T-helper 1 cell treated with Interleukin-12 subunit alpha and Interleukin-12 subunit beta and Interleukin-4 antibody, amounts not matched to agents 30 ng/mL and 1 ng/mL, for 36 hours (primary cell): ENCODE measurements around the gene BCOR. TPM values are rescaled to one million over a fixed set of nuclear protein-coding genes. Genes with fewer than 3 reads are reported as not detected.

Source experiments
- intact Hi-C: fragments of 100-400 bp; cut with micrococcal nuclease; formaldehyde crosslinking; loops from one replicate; pipeline ENCODE4 v1.15.1; 2024
- total RNA-seq: library from RNA; stranded (reverse); gene quantifications from 2 replicates; pipeline ENCODE4 v1.2.3, GENCODE V29; 2022

BCOR gene
- total RNA-seq, 1 donor from 2014 or later, result 57.3 TPM

DNA sequence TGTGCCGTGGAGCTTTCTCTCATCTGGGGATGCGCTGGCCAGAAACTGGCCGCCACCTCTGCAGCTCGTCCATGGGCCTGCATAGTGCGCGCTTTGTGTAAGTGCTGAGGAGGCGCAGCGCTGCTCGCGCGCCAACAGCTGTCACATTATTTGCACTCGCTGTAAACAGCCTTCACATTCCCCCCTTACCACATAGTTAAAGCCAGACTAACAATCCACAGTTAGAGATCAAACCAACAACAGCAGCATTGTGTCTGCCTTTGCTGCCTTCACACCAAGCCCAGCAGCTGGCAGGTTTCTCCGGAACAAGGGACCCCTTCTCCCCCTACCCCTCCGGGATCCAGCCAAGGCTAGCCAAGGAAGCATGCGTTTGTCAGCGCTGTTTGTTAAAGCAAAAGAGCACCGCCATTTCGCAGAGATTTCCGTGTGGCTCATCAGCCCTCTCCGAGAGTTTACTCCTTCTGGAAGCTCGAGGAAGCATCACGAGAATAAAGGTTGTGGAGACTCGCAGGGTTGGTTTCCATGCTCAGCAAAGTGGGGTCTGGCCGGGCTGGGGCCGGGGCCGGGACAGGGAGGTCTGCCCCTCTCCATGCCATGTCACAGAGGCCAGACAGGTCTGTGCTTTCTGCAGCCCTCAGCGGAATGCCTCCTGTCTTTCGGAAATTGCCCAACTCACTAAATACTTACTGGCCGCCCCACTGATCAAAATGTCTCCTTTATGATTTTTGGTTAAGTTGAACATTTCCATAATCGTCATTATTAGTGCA lies 11.0 kb downstream of the BCOR start:
- intact Hi-C loops, result no loop called here

DNA sequence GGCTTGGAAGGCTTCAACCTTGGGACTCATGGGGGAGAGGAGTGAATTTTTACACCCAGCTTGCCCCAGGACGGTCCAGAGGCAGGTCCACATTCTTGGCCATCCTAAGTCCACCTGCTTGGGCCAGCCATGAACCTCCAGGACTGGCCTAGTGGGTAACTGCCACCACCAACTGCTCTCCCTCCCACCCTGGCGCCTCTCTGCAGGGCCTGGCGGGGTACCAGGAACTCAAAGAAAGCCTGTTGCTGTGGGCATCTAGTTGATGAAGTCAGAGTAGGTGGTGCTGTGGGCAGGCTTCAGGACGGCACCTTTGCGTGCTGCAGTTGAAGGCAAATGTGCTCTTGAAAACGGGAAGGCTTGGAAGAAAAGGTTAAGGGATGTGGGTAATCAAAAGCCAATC lies 12.0 kb downstream of the BCOR start:
- intact Hi-C loops, result no loop called here

DNA sequence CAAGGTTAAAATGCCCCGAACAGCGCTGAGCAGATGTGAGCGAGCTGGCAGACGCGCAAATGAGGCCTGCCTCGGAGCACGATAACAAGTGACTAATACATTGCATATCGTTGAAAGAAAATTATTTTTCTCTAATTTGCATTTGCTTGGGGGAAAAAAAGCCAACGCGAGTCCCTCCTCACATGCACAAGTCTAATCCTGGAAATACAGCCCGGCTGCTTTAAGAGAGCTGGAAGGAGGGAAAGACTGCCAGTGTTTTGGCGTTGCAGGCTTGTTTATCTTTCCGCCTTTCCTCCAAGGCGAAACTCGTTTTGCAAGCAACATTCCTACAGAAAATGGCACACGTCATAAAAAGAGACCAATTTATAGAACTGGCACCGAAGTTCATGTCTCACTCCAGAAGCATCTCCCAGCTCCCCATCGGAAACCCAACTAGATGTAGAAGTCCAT lies 12.6 kb downstream of the BCOR start:
- intact Hi-C loops, result no loop called here

DNA sequence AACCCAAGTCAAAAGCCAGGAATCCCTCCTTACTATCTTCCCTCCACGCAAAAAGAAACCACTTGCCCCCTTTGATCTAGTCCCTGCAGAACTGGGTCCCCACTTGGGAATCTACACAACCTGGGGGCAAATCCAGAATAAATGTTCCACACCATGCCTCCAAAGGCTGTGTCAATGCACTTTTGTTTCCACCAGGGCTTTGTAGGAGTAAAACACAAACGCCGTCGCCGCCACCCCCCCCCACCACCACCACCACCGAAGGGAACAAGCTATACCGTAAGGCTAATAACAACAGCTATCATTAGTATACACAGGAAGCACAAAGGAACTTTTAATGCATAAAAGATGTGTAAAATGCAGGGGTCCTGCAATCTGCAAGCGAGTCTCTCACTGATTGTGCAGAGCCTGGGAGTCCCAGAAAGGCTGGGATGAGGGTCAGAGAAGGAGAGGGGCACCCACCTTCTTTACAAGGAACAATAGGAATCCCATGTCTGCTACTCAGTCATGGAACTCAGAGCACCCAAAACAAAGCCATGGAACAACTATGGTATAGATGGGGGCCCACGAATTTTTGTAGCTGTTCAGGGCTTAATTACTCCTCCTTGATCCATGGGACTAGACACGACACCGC lies 13.2 kb downstream of the BCOR start:
- intact Hi-C loops, result loop anchor here (1.0 kb wide), 1 partner anchor 11 kb away; no protein-coding TSS in a partner anchor

DNA sequence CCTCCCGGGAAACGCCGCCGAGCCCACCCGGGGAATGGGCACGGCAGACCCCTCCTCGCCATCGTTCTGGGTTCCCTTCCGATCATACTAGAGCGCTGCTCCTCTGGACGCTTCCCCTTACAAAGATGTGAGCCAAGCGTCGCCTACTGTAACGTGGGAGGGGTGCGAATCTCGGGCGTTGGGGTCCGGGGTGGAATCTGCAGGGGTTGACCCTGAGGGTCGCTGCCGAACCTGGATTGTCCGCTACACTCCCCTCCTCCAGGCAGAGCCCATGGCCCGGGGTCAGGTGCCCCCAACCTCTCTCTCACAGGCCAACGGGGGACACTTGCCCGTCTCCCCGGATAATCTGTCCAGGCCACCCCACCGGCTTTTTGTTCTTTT lies 13.8 kb downstream of the BCOR start:
- intact Hi-C loops, result loop anchor here (1.0 kb wide), 1 partner anchor 11 kb away; no protein-coding TSS in a partner anchor

DNA sequence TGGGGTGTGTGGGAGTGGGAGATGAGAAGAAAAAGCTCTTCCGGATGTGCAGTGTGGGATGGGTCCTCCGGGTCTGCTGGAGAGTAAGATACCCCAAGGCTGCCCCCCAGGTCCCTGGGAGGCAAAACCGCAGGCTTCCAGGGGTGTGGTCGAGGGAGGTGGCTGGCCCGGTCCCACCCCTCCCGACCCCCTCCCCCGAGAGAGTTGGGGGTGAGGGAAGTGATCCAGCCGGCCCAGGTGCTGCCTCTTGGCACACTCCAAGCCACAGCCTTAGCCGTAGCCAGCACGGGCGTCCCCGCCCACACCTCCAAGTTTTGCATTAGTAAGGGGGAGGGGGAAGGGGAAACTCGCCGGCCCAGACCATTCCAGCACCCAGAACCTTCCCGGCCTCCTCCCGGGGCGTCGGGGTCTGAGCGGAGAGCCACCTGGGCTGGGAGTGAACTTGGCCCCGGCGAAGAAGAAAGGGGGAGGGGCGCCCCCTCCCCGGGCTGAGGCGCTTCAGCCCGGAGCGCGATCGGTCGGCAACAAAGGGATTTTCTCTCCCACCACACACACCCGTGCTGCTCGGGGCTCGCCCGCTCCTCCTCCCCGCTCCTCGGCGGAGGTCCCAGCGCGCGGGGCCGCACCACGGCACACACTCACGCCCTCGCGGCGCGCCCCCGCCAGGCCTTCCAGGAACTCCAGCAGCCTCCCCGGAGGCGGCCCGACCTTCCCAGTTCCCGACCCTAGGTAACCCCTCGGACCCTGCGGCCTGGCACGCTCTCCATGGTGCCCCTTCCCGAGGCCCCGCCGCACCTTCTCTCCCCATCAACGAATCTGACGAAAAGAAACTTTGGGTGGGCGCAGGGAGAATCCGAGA lies 14.4 kb downstream of the BCOR start:
- intact Hi-C loops, result no loop called here

DNA sequence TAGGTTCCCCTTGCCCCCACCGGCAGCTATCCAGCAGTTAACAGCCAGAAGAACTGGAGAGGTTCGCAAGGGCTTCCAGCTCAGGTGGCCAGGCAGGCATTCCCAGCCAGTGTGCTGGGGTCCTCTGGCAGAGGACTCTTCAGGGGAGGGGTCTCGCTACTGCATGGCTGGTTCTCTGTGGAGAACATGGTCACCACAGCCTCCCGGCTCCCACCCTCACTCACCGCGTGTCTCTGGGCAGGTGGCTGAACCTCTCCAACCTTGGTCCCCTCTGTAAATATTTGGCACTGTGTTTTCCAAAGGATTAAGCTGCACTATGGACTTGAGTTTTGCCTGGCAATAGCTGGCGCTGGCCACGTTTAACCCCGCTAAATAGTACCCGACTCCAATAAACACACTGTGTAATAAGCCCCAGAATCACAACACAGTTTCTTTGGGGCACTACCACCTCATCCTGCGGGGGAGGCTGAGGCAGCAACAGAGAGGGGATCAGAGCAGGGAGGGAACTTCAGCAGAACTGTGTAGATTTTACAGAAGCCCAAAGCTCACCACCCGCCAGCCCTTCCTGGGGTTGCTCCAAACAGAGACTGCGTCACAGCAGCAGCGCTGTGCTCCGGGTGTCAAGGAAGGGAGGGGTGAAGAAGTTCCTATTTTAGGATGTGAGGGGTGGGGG lies 15.2 kb downstream of the BCOR start:
- intact Hi-C loops, result no loop called here

DNA sequence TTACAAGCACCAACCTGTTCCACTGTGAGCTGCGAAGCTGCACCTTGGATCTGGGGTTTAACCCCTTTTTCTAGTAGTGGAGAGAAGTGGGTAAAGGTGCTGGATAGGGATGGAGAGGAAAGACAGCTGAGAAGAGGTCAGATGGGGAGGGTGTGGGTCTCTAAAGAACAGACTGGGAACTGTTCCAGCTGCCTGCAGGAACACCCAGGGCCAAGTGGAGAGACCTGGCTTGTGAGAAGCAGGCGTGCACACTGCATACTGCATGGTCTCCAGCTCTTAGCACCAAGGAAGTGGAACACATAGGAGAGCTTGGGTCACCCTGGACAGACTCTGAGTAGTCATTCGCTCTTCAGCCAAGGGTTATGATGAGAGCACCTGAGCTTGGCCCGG lies 16.1 kb downstream of the BCOR start:
- intact Hi-C loops, result no loop called here

DNA sequence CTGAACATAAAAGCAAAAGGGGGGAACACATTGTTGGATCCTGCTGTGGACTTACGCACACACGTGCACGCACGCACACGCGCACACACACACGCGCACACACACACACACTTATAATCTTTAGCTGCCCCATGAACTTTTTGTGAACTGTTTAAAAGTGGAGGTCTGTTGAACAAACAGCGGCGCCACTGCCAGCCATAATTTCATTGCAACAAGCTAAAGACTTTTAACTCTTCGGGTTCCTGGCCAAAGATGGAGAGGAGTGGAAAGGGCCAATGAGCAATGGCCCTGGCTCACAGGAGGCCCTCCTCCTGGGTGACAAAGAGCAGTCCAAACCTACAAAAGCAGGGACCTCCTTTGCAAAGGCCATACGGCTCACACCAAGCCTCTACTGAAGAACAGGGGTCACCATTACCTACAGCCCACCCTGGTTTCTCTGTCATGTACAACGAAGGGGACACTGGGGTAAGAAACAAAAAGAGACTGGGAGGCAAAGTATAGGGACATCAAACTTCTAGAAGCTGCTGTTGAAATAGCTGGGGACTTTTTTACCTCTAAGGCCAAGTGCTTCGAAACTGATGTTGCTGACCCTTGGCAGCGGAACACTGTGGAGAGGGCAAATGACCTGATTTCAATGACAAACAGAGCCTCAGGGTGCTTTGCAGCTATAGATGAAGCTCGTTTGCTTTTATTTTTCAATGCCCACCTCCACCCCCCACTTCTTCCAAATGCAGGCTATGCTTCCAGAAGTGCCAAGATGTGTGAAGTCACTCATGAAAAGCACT lies 16.7 kb downstream of the BCOR start:
- intact Hi-C loops, result no loop called here

DNA sequence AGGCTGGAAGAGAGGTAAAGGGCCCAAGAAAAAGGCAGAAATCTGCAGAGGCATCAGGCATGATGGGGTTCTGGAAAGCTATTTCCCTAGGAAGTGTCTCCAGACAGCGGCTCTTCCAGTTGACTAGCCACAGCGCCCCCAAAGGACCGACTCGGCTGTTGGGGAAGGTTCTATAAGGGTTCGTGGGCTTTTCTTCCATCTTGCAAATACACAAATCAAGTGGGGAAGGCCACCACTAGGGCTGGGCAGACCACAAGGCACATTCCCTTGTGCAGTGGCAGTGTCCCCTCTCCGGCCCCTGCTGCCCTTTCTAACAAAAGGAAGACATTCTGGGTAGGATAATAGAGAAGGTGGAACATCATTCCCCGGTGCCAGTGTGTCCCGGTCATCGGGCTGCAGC lies 18.2 kb downstream of the BCOR start:
- intact Hi-C loops, result no loop called here

DNA sequence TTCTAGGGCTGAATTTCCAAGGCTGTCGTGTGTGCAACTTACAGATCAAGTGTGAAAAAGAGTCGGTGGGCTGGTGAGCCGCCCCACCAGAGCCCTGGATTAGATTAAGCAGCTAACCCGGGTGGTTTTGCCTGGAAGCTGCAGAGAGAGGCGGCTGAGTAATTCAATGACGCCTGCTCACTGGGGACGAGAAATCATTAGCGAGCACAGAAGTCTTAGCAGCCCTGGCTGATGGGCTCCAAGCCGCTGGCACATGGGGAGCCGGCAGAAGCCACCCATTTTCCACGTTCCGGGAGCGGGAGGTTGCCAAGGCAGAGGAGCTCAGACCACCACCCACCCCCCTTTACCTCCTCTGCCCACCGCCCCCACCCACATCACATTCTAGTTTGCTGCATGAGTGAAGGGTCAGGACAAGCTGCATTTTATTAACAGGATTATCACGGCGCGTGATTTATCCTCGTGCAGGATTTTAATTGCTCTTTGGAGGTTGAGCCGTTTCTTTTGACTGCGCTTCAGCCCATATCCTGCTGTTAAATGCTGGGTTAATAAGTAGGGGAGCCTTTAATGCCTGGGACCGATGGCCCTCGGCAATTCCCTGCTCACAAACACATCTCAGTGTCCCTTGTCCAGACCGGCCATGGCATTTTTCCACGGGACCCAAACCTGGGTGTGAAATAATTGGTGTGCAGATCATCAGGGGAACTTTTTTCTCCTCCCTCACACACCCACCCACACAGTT lies 19.1 kb downstream of the BCOR start:
- intact Hi-C loops, result no loop called here

DNA sequence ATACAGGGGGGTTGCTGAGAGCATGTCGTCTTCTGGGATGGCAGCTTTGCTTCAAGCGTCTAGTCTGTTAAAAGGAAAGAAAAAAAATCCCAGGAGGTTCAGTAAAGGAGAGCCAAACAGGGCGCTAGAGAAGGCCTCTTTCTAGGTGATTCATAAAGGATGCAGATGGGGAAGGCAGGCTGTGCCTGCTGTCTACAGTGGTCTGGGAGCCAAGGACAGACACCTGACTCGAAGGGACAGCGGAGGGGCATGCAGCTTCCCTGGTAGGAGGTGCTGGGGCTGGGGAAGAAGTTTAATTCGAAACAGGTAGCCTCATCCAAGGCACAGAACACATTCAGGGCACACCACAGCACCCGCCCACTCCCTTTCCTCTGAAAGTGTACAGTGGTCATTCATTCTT lies 19.9 kb downstream of the BCOR start:
- intact Hi-C loops, result no loop called here

DNA sequence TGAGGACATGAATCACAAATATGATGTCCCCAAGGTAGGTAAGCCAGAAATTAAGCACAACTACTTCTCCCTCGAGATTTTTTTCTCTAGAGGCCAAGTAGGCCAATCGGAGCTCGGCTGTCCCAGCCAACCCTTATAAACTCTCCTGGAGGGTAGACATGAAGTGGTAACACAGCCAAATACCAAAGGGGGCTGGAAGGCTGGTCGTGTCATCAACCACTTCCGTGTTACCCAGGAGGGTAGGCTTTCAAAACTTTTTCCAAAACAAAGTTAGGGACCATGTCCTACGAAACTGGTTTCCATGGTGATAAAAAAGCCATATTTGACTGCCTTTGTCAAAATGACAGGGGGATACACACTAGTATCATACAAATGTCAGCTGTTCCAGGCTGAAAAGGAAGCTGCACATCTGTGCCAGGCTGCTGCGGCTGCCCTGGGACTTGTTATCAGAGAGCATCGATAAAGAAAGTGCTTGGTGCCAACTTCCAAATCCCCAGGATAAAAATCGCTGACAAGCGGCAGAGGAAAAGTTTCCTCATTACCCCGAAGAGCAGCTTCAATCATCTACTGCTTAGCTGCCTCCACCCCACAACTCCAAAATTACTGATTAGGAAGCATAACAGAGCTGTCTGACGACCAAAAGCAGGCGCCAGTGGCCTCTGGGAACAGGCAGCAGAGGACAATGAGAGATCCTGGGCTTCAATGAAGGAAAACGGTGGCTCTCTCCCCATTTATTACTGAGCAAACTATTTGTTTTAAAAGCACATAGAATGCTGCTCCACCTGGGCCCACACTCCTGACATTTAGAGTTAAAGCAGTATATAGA lies 20.8 kb downstream of the BCOR start:
- intact Hi-C loops, result no loop called here

DNA sequence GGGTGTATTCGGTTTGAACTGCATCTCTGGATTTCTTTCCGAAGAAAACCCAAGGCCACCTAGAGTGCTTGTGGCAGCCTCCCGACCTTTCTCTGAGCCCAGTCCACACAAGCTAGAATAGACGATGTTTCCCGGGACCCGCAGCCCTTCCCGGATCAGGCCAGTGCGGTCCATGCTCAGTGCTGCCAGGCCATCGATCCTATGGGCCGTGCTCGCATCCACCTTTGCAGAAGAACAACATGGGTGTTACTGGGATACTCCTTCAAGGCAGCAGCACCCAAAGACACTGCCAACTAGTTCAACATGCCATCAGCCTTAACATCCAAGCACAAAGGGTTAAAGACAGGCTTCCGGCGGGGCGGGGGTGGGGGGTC lies 22.8 kb downstream of the BCOR start:
- intact Hi-C loops, result no loop called here

DNA sequence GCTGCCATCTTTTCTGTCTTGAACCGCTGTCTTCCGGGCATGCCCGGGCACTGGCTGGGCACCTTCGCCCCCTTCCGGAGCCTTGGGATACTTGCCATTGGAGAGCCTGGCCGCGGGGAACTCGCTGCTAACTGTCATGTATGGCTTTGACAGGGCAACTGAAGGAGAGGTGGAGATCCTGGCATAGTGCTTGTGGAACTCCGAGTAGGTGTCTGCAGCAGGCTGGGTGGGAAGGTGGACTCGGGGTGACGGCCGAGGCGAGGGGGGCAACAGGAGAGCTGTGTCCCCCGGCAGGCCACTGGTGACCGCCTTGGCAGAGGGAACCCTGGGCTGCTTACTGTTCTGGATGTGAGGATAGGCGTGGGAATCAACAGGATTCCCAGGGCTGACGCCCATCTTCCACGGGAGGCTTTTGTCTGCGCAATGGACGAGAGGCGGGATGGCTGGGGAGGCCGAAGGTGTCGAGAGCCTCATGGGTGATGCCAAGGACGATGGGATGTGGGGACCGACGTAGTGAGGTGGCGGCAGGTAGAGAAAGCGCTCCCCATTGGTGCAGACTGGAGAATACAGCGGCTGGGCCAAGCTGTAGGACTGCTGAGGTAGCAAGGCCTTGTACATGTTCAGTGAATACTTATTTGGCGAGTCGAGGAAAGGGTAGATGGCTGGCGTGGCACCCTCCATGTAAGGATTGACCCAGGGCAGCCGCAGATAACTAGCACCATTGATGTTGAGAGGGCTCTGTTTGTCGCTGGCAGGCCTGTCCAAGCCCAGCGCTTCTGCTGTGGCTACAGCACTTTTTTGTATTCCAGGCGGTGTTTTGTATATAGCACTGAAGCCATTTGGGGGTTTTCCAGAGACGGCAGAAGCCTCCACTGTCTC lies 23.4 kb downstream of the BCOR start:
- intact Hi-C loops, result no loop called here

DNA sequence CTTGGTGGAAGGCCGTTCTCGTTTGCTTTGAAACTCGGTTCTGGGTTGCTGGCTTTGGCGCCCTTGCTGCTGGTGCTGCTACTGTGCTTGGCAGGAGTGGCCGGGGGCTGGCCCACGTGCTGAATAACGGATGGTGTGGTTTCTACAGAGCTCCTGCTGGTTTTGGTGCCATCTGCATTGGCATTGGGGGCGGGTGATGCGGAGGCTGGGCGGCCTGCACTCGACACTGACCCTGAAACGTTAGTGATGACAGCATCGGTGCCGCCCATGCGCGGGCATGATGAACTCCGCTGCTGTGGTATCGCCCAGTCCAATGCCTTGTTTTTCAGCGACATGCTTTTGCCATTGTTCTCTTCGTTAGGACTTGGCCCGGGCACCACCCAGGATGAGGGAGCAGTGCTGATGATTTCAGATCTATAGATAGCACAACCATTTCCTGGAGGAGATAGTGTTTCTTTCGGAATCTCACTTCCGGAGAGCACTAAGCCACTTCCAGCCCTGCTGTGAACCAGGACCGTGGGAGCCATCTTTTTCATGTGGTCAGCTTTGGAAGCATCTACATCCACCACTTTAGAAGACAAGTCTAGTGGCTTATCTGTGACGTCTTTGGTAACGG lies 24.2 kb downstream of the BCOR start:
- intact Hi-C loops, result no loop called here

DNA sequence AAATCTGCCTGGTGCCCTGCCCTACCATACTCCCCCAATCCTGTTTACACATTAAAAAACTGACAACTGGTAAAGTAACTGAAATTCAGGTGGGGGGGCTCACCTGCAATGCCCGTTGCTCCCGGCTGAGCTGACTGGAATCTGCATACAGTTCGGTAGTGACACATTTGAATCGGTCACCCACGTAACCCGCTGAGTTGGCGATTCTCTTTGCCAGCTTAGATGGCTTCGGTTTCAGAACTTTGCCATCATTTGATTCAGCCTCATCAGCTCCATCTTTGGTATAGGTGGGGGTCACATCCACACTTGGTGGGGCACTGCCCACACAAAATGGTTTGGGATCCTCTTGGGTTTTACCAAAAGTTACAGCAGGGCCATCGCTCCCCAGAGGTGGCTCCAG lies 25.5 kb downstream of the BCOR start:
- intact Hi-C loops, result no loop called here

DNA sequence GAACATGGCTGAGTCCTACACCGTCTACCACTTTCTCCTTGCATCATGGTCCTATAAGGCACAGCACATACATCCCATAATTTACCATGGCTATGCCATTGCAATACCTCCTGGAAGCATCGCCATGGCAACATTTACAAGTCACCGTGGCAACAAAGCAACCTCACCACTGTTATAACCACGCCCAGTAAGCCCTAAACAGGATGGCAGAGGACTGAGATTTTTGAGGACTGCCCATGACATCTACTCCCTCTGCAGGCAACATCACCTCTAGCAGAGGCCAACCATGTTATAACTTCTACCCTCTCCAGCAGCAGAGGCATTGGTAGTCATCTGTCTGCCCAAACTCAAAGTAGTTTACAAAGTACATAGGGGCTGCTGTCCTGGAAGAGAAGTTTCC lies 29.7 kb downstream of the BCOR start:
- intact Hi-C loops, result loop anchor here (1.0 to 5.0 kb wide), 3 partner anchors 27 to 254 kb away; no protein-coding TSS in a partner anchor
